PFSK-1 (cell line): ENCODE data around the gene C5.

ENCODE experiments used
- POLR2AphosphoS5 ChIP-seq: IDR thresholded peaks from 2 replicates; pipeline ENCODE4 v1.6.1; 2012; ENCODE audit warnings: low read depth, mild to moderate bottlenecking, control low read depth, low read length, moderate library complexity
- SIN3A ChIP-seq: IDR thresholded peaks from 2 replicates; pipeline ENCODE4 v1.6.1; 2012; ENCODE audit warnings: mild to moderate bottlenecking, low read length, moderate library complexity, borderline replicate concordance; ENCODE audit not compliant: insufficient read depth
- TAF1 ChIP-seq: IDR thresholded peaks from 2 replicates; pipeline ENCODE4 v1.6.1; 2012; ENCODE audit warnings: low read length, control low read depth, borderline replicate concordance; ENCODE audit not compliant: insufficient read depth

GRCh38 chr9:121069396-121069795, 19.3 kb upstream of the C5 start:
- TF ChIP-seq POLR2AphosphoS5 (no peak), TAF1 (no peak), SIN3A (no peak)
